Neural progenitor cell (in vitro differentiated cells): ENCODE results near the gene KCP. TPM values are rescaled to one million over a fixed set of nuclear protein-coding genes. Genes with fewer than 3 reads are reported as not detected.

Source experiments
- DNase-seq: peaks from one replicate; pipeline ENCODE4 v3.0.0-alpha.2; 2016; ENCODE audit warnings: low spot score
- H2AFZ ChIP-seq: fragments of 200-600 bp; sonication (generic); replicated peaks from 2 replicates; pipeline ENCODE4 v1.6.1; 2016; ENCODE audit warnings: antibody characterized with exemption
- H3F3A ChIP-seq: fragments of 200-600 bp; sonication (generic); 2 replicates; pipeline ENCODE4 v1.6.1; 2016; ENCODE audit warnings: antibody characterized with exemption, low read depth
- H3K27ac ChIP-seq: fragments of 200-600 bp; sonication (generic); 2 replicates; pipeline ENCODE4 v1.5.1; 2016; ENCODE audit warnings: mild to moderate bottlenecking
- H3K27me3 ChIP-seq: fragments of 200-600 bp; sonication (generic); 2 replicates; pipeline ENCODE4 v1.6.1; 2016; ENCODE audit warnings: mild to moderate bottlenecking, moderate library complexity
- H3K36me3 ChIP-seq: fragments of 200-600 bp; sonication (generic); 2 replicates; pipeline ENCODE4 v1.5.1; 2016
- H3K4me1 ChIP-seq: fragments of 200-600 bp; sonication (generic); 2 replicates; pipeline ENCODE4 v1.6.1; 2016; ENCODE audit warnings: mixed run types
- H3K4me2 ChIP-seq: fragments of 200-600 bp; sonication (generic); 2 replicates; pipeline ENCODE4 v1.6.1; 2016
- H3K4me3 ChIP-seq: fragments of 200-600 bp; sonication (generic); 2 replicates; pipeline ENCODE4 v1.5.1; 2016
- H3K79me2 ChIP-seq: fragments of 200-600 bp; sonication (generic); 2 replicates; pipeline ENCODE4 v1.6.1; 2016; ENCODE audit warnings: low read depth
- H3K9ac ChIP-seq: fragments of 200-600 bp; sonication (generic); 2 replicates; pipeline ENCODE4 v1.6.1; 2016
- H3K9me3 ChIP-seq: fragments of 200-600 bp; sonication (generic); 2 replicates; pipeline ENCODE4 v1.5.1; 2016; ENCODE audit warnings: low read depth
- H4K20me1 ChIP-seq: fragments of 200-600 bp; sonication (generic); 2 replicates; pipeline ENCODE4 v1.6.1; 2016; ENCODE audit warnings: low read depth
- H3K27ac Mint-ChIP-seq: 3 replicates; pipeline ENCODE4 v1.8.0; 2021; ENCODE audit warnings: mixed read lengths
- H3K27me3 Mint-ChIP-seq: 2 replicates; pipeline ENCODE4 v1.8.0; 2022; ENCODE audit warnings: low read depth, mild to moderate bottlenecking, inconsistent platforms, moderate library complexity, mixed read lengths; ENCODE audit not compliant: insufficient read depth
- H3K36me3 Mint-ChIP-seq: 3 replicates; pipeline ENCODE4 v1.8.0; 2021; ENCODE audit warnings: mixed read lengths
- H3K4me1 Mint-ChIP-seq: 3 replicates; pipeline ENCODE4 v1.8.0; 2021; ENCODE audit warnings: mixed read lengths
- H3K4me3 Mint-ChIP-seq: 3 replicates; pipeline ENCODE4 v1.8.0; 2021; ENCODE audit warnings: mild to moderate bottlenecking, moderate library complexity, mixed read lengths
- H3K9me3 Mint-ChIP-seq: 3 replicates; pipeline ENCODE4 v1.8.0; 2020; ENCODE audit warnings: mixed read lengths
- CTCF ChIP-seq: fragments of 200-600 bp; sonication (generic); IDR thresholded peaks from 2 replicates; pipeline ENCODE4 v1.5.1; 2017; ENCODE audit warnings: antibody characterized with exemption, mild to moderate bottlenecking
- EZH2 ChIP-seq: fragments of 200-600 bp; sonication (generic); IDR thresholded peaks from 2 replicates; pipeline ENCODE4 v1.6.1; 2017; ENCODE audit warnings: antibody characterized with exemption, mild to moderate bottlenecking, moderate library complexity
- EZH2phosphoT487 ChIP-seq: fragments of 200-600 bp; sonication (generic); IDR thresholded peaks from 2 replicates; pipeline ENCODE4 v1.6.1; 2017; ENCODE audit warnings: antibody characterized with exemption
- total RNA-seq: library from RNA; depleted of rRNA; stranded (reverse); fragments of >200 nt; gene quantifications from 2 replicates; pipeline ENCODE4 v1.2.3, GENCODE V29; 2015; ENCODE audit warnings: low replicate concordance

The KCP gene
- total RNA-seq, 1 donor from 2014 or later, result 0.06 TPM

GRCh38 chr7:128948976-128949760 is 38.7 kb upstream of the KCP start:
- Histone ChIP-seq H3K36me3 (no peaks in the 10 kb centered on the region), H3K27me3 (no peaks in the 10 kb centered on the region), H3K79me2 (no peaks in the 10 kb centered on the region), H4K20me1 (no peaks in the 10 kb centered on the region), H3F3A (peaks cover 4% of the 10 kb centered on the region), H3K4me3 (no peak overlapping the region), H3K4me1 (no peaks in the 10 kb centered on the region), H3K9me3 (no peaks in the 10 kb centered on the region), H3K4me2 (no peak overlapping the region), H3K27ac (no peak overlapping the region), H2AFZ (no peak overlapping the region), H3K9ac (no peak overlapping the region)
- no peak for DNase-seq
- H3K4me1 Mint-ChIP-seq, result no peaks in the 10 kb centered on the region
- H3K9me3 Mint-ChIP-seq, result no peaks in the 10 kb centered on the region
- peaks cover 13% of the 10 kb centered on the region for H3K27me3 Mint-ChIP-seq
- H3K36me3 Mint-ChIP-seq, result peaks cover 20% of the 10 kb centered on the region
- H3K27ac Mint-ChIP-seq, result no peak overlapping the region
- TF ChIP-seq CTCF (no peak), EZH2phosphoT487 (no peak), EZH2 (no peak)
- no peak overlapping the region for H3K4me3 Mint-ChIP-seq

GRCh38 chr7:128948312-128948973 is 37.9 kb upstream of the KCP start:
- no peaks in the 10 kb centered on the region for H3K36me3 ChIP-seq
- no peak overlapping the region for H2AFZ ChIP-seq
- H3K9me3 ChIP-seq, result no peaks in the 10 kb centered on the region
- TF ChIP-seq EZH2, result no peak
- no peak for TF ChIP-seq CTCF
- TF ChIP-seq EZH2phosphoT487, result no peak
- H3K4me1 ChIP-seq, result no peaks in the 10 kb centered on the region
- no peak overlapping the region for H3K4me3 Mint-ChIP-seq
- H3K4me3 ChIP-seq, result no peak overlapping the region
- H3F3A ChIP-seq, result peaks cover 4% of the 10 kb centered on the region
- H3K9ac ChIP-seq, result no peak overlapping the region
- H3K4me2 ChIP-seq, result no peak overlapping the region
- no peaks in the 10 kb centered on the region for H3K79me2 ChIP-seq
- DNase-seq, result no peak
- no peaks in the 10 kb centered on the region for H4K20me1 ChIP-seq
- H3K27me3 ChIP-seq, result no peaks in the 10 kb centered on the region
- peaks cover 19% of the 10 kb centered on the region for H3K36me3 Mint-ChIP-seq
- H3K27me3 Mint-ChIP-seq, result peaks cover 13% of the 10 kb centered on the region
- H3K9me3 Mint-ChIP-seq, result no peaks in the 10 kb centered on the region
- no peak overlapping the region for H3K27ac ChIP-seq
- H3K27ac Mint-ChIP-seq, result peak overlapping the region; percentile 53
- H3K4me1 Mint-ChIP-seq, result no peaks in the 10 kb centered on the region

GRCh38 chr7:128947854-128948253 is 37.3 kb upstream of the KCP start:
- Histone ChIP-seq H3K4me3 (no peak overlapping the region), H3K36me3 (no peaks in the 10 kb centered on the region), H3K9ac (no peak overlapping the region), H3K9me3 (no peaks in the 10 kb centered on the region), H3K27me3 (no peaks in the 10 kb centered on the region), H3F3A (peaks cover 4% of the 10 kb centered on the region), H2AFZ (no peak overlapping the region), H3K79me2 (no peaks in the 10 kb centered on the region), H4K20me1 (no peaks in the 10 kb centered on the region), H3K27ac (no peak overlapping the region), H3K4me1 (no peaks in the 10 kb centered on the region), H3K4me2 (no peak overlapping the region)
- Mint-ChIP-seq H3K27ac (peak overlapping the region; percentile 53), H3K9me3 (no peaks in the 10 kb centered on the region), H3K27me3 (peaks cover 13% of the 10 kb centered on the region), H3K36me3 (peaks cover 13% of the 10 kb centered on the region), H3K4me1 (no peaks in the 10 kb centered on the region), H3K4me3 (no peak overlapping the region)
- TF ChIP-seq EZH2phosphoT487, result no peak
- TF ChIP-seq EZH2, result no peak
- DNase-seq, result no peak
